CD4-positive, alpha-beta T cell treated with Interferon alpha-2 for 1 hour (primary cell): ENCODE results near the gene CCDC183.
A peak's percentile ranks its signal among the peaks of the same experiment; 100 is the strongest.
"Not testable (repeated sequence)": the region's sequence is repeated elsewhere in the genome, so short reads cannot be mapped to it uniquely, and the experiment has no call there.

ENCODE experiments used
- DNase-seq, 2 donors: peaks; one replicate each; pipeline ENCODE4 v3.0.0-alpha.2; 2020 to 2022

The CCDC183 gene

GRCh38 chr9:136840140-136840876 lies 44.2 kb downstream of the CCDC183 start:
- DNase-seq, result no peak

DNA sequence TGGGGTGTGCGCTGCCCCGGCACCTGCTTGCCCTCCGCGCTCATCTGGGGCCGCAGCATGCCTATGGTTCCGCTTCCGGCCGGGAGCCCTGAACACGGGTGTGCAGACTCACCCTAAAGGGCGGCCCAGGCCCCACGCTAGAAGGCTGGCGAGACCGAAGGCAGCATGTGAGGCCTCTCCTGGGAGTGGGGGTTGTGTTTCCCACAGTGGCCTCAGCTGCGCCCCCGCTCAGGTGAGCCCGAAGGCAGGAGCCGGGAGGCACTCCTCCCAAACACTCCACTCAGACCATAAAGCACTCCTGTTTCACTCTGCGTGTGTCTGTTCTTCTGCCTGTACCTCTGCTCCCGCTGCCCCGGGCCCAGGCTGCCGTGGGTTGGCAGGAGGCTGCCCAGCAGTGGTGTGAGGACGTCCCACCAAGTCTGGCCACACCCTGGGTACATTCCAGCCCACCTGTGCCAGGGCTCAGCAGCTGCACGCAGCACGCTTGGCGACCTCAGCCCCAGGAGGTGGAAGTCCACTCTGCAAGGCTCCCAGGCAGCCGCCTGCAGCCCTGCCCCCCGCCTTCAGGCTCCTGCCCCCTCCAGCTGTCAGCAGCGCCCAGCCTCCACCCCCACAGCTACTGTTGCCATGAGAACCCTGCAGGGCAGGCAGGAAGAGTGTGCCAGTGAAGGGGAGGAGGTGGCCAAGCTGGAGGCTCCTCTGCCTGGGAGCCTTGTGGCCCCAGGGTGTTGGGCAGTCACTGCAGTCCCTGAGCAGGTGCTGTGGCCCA lies 44.9 kb downstream of the CCDC183 start:
- no peak for DNase-seq

GRCh38 chr9:136841646-136842379 lies 45.7 kb downstream of the CCDC183 start:
- not testable (repeated sequence) for DNase-seq

DNA sequence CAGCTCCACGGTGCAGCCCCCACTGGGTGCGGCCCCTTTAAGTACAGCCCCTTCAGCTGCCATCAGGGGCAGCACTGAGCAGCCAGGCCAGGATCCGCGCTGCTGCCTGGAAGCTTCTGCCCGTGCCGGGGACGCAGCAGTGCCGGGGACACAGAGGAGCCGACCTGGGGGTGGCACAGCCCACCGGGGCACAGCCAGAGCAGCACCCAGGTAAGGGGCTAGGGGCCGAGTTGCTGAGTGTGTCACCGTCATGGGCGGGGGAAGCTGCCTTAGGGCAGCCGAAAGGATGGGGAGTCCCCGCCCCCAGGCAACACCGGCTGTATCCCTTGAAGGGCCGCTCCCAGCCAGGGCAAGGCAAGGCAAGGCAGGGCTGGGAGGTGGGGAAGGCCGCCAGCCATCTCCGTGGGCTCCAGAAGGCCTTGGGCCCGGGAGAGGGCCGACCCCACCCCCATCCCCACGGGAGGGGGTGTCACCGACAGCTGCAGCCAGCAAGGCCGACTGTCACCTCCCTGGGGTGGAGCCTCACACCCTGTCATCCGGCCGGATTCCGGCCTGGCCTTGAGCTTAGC lies 46.3 kb downstream of the CCDC183 start, which contains the start of gene AJM1:
Gene AJM1 (plus strand): TSS at position 99 of the 569 bp plus-strand sequence. CDS start 1,937 bp downstream, outside the sequence.
- DNase-seq, result peak; percentile 78 to 86

DNA sequence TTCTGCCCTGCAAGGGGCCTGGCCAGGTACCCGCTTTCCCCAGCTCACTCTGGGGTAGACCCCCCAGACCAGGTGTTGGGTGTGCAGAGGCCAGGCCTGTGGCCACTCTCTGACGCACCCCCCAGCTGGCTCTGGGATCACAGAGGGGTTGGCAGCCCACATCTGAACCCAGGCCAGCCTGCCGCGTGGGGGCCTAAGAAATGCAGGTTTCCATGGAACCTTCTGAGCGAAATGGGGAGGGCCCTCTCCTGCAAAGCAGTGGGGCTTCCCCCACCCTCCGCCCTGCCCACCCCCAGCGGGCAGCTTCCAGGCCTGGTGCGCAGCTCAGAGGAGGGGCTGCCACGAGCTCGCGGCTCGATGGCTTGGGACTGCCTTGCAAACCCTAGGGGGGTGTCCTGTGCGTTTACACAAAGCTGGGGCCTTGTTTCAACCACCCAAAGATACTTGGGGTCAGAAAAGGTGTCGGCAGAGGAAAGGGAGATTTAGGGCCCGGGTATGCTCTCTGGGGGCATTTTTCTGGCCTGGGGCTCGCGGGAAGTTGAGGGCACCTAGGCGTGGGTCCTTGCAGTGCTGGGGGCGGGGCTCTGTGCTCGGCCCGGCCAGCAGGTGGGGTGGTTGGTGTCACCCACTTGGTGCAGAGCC lies 47.1 kb downstream of the CCDC183 start:
- DNase-seq, result not testable (repeated sequence)

DNA sequence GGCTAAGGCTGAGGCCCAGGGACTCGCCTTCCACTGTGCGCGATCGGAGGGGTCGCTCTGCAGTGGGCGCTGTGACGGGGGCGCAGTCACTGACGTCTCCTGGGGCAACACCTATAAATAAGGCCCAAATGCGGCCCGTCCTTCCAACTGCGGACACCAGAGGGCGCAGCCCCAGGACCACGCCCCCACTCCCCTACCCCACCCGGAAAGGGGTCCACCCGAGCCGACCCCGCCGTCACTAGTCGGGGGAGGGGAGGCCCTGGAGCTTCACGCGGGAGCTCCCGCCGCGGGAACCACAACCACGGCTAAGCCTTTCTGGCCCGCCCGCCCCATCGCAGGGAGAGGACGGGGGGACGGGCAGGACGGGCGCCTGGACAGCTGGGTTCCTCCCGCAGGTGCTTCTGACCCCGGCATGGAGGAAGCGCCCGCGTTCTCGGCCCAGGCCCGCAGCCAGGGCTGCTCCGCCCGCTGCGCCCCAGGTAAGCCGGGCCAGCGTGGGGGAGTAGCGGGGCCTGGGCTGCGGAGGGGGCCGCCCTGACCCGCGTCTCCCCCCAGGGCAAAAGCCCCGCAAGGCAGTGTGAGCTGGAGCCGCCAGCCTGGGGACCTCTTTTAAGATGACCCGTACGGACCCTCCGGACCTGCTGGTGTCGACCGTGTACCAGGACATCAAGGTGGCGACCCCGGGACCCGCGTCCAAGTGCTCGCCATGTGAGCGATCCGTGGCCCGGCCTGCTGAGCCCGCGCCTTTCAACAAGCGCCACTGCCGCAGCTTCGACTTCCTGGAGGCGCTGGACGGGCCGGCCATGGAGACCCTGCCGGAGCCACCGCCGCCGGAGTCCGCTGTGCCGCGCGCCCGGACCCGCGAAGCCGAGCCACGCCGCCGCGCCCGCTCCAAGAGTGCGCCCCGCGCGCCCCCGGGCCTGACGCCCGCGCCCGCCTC lies 47.9 kb downstream of the CCDC183 start:
- peak; percentile 45 to 70 for DNase-seq

DNA sequence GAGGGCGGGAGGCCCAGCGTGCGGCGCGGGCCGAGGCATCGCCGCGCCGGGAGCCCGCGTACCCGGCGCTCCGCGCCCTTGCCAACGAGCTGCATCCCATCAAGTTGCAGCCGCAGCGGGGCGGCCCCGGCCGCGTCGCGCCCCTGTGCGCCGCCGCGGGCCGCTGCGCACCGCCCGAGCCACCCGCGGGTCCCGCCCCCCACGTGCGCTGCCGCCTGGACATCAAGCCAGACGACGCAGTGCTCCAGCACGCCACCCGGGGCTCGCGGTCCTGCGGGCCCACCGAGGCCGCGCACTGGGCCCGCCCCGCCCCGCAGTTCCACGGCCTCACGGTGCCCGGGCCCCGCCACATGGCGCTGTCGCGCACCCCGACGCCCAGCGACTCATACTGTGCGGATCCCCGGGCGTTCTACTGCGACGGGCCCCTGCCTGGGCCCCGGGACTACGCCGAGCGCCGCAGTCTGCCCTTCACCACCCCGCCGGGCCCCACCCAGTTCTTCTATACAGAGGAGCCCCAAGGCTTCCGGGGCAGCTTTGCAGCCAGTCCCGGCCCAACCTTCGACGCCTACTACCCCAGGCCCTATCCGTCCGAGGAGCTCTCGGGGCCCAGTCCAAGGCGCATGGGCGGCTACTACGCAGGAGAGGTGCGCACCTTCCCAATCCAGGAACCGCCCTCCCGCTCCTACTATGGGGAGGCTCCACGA lies 48.8 kb downstream of the CCDC183 start:
- no peak for DNase-seq

GRCh38 chr9:136845465-136846260 lies 49.5 kb downstream of the CCDC183 start:
- DNase-seq, result no peak

GRCh38 chr9:136846376-136847087 lies 50.4 kb downstream of the CCDC183 start:
- DNase-seq, result no peak

- DNase-seq, result no peak
Observed at GRCh38 chr9:136847088-136847825, 51.1 kb downstream of the CCDC183 start.

- peak; percentile 68 to 77 for DNase-seq
Observed at GRCh38 chr9:136847826-136848392, 51.8 kb downstream of the CCDC183 start.

GRCh38 chr9:136848393-136849037 lies 52.4 kb downstream of the CCDC183 start:
- peak; percentile 16 to 46 for DNase-seq

- DNase-seq, result peak; percentile 97 to 98
Observed at GRCh38 chr9:136849038-136849959, 53.2 kb downstream of the CCDC183 start, which contains the start of gene PHPT1. PHPT1 (plus strand) TSS chr9:136849409; CDS start chr9:136849431, 22 bp downstream.

GRCh38 chr9:136849960-136850865 lies 54.1 kb downstream of the CCDC183 start:
- DNase-seq, result no peak
